PC-3 (cell line): ENCODE measurements around the gene GFAP. TPM values are rescaled to one million over a fixed set of nuclear protein-coding genes. Genes with fewer than 3 reads are reported as not detected.

ENCODE experiments used
- ATAC-seq: fragments of 200-7000 bp; cut with Tn5 transposase; 2 replicates; pipeline ENCODE4 v1.9.1; 2020; ENCODE audit warnings: mild to moderate bottlenecking, moderate library complexity
- BruUV-seq: library from RNA; stranded (reverse); fragments of 400-500 nt; replicated peaks from 2 replicates; lab custom pipeline; 2021; lab: Mats Ljungman, UMichigan
- CTCF ChIA-PET: fragments of 300-600 bp; sonication (Branson Sonifier 250); formaldehyde crosslinking; loops from one replicate; lab custom pipeline; 2022; ENCODE audit warnings: antibody characterized with exemption; lab: Charles Lee
- POLR2A ChIA-PET: fragments of 300-600 bp; sonication (Branson Sonifier 250); formaldehyde crosslinking; loops from one replicate; lab custom pipeline; 2022; ENCODE audit warnings: antibody characterized with exemption; ENCODE audit not compliant: unreplicated experiment; lab: Charles Lee
- DNase-seq: peaks from one replicate; pipeline ENCODE4 v3.0.0-alpha.2; 2015
- H2AFZ ChIP-seq: fragments of 300-600 bp; sonication (generic); 2 replicates; pipeline ENCODE4 v1.6.0; 2016; ENCODE audit warnings: antibody characterized with exemption, low read length
- H3F3A ChIP-seq: fragments of 300-600 bp; sonication (generic); one replicate; pipeline ENCODE4 v1.6.0; 2017; ENCODE audit warnings: antibody characterized with exemption, low read length, control low read depth, mild to moderate bottlenecking; ENCODE audit not compliant: unreplicated experiment
- H3K27ac ChIP-seq: fragments of 300-600 bp; sonication (generic); 2 replicates; pipeline ENCODE4 v1.5.1; 2016; ENCODE audit warnings: mild to moderate bottlenecking, low read length
- H3K27me3 ChIP-seq: fragments of 300-600 bp; sonication (generic); 2 replicates; pipeline ENCODE4 v1.6.1; 2016; ENCODE audit warnings: low read length, mixed read lengths
- H3K36me3 ChIP-seq: fragments of 300-600 bp; sonication (generic); 2 replicates; pipeline ENCODE4 v1.6.1; 2016; ENCODE audit warnings: low read depth, mixed run types, low read length, mixed read lengths
- H3K4me1 ChIP-seq: fragments of 300-600 bp; sonication (generic); 2 replicates; pipeline ENCODE4 v1.5.1; 2016; ENCODE audit warnings: low read length; ENCODE audit not compliant: insufficient read depth
- H3K4me2 ChIP-seq: fragments of 300-600 bp; sonication (generic); 2 replicates; pipeline ENCODE4 v1.6.0; 2016; ENCODE audit warnings: low read length
- H3K4me3 ChIP-seq: fragments of 300-600 bp; sonication (generic); 2 replicates; pipeline ENCODE4 v1.5.1; 2016; ENCODE audit warnings: mild to moderate bottlenecking, low read length, mixed read lengths
- H3K79me2 ChIP-seq: fragments of 300-600 bp; sonication (generic); 2 replicates; pipeline ENCODE4 v1.6.1; 2017; ENCODE audit warnings: low read length, mixed read lengths
- H3K9ac ChIP-seq: fragments of 300-600 bp; sonication (generic); 2 replicates; pipeline ENCODE4 v1.6.0; 2016; ENCODE audit warnings: mild to moderate bottlenecking, low read length
- H3K9me2 ChIP-seq: fragments of 300-600 bp; sonication (generic); replicated peaks from 2 replicates; pipeline ENCODE4 v1.6.1; 2016; ENCODE audit warnings: mixed run types, low read length, mixed read lengths
- H3K9me3 ChIP-seq: fragments of 300-600 bp; sonication (generic); 2 replicates; pipeline ENCODE4 v1.6.1; 2016; ENCODE audit warnings: low read length, mixed read lengths
- H4K20me1 ChIP-seq: fragments of 300-600 bp; sonication (generic); 2 replicates; pipeline ENCODE4 v1.6.1; 2016; ENCODE audit warnings: low read length, mixed read lengths
- EZH2 ChIP-seq: fragments of 300-600 bp; sonication (generic); IDR thresholded peaks from one replicate; pipeline ENCODE4 v1.6.1; 2017; ENCODE audit warnings: antibody characterized with exemption, mild to moderate bottlenecking, low read length; ENCODE audit not compliant: unreplicated experiment
- EZH2phosphoT487 ChIP-seq: fragments of 300-600 bp; sonication (generic); IDR thresholded peaks from 2 replicates; pipeline ENCODE4 v1.6.1; 2018; ENCODE audit warnings: mild to moderate bottlenecking, antibody characterized with exemption, low read length, borderline replicate concordance
- intact Hi-C: fragments of 100-400 bp; cut with micrococcal nuclease; formaldehyde crosslinking; loops from 2 replicates; pipeline ENCODE4 v1.9.0; 2023
- total RNA-seq: library from RNA; depleted of rRNA; stranded (reverse); fragments of >200 nt; gene quantifications from 2 replicates; pipeline ENCODE4 v1.2.3, GENCODE V29; 2014
- TF ChIP-seq, protein P1 (sequence below): fragments of 300-600 bp; sonication (generic); conservative IDR thresholded peaks from 2 replicates; pipeline ENCODE4 v1.5.1; 2017; ENCODE audit warnings: antibody characterized with exemption, low read depth, mild to moderate bottlenecking, low read length

GFAP gene
- total RNA-seq, 1 experiment from 2014 or later = 0.29 TPM

DNA sequence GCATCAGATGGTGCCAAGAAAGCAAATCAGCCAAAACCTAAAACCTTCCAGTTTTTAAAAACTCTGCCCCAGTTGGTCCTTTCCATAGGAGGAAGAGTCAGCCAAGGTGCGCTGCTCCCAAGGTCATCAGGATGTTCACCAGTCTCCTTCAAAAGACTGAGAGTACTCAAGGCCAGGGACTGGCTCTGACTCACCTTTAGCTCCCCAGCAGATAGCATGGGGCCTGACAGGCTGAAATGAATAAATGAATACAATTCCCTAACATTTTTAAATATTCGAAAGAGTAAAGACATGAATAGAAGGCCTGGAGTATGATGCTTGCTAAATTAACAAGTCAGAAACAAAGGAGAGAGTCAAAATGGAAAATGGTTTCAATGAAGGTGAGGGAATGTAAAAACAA, 35.2 kb downstream of the GFAP start:
- Histone ChIP-seq H3K9me2 (no peaks in the 10 kb centered on the region), H3K27ac (no peak overlapping the region), H3K4me1 (no peaks in the 10 kb centered on the region), H3K9ac (no peak overlapping the region), H3K9me3 (no peaks in the 10 kb centered on the region), H3K4me3 (no peak overlapping the region), H3K79me2 (no peaks in the 10 kb centered on the region), H3K4me2 (no peak overlapping the region), H2AFZ (no peak overlapping the region), H3K27me3 (no peaks in the 10 kb centered on the region), H3F3A (no peaks in the 10 kb centered on the region), H4K20me1 (no peaks in the 10 kb centered on the region), H3K36me3 (peaks cover 70% of the 10 kb centered on the region)
- ATAC-seq (no peak), DNase-seq (no peak)
- no TSS peak for BruUV-seq
- TF ChIP-seq EZH2phosphoT487 (no peak), EZH2 (no peak)
- TF ChIP-seq, protein P1, sequence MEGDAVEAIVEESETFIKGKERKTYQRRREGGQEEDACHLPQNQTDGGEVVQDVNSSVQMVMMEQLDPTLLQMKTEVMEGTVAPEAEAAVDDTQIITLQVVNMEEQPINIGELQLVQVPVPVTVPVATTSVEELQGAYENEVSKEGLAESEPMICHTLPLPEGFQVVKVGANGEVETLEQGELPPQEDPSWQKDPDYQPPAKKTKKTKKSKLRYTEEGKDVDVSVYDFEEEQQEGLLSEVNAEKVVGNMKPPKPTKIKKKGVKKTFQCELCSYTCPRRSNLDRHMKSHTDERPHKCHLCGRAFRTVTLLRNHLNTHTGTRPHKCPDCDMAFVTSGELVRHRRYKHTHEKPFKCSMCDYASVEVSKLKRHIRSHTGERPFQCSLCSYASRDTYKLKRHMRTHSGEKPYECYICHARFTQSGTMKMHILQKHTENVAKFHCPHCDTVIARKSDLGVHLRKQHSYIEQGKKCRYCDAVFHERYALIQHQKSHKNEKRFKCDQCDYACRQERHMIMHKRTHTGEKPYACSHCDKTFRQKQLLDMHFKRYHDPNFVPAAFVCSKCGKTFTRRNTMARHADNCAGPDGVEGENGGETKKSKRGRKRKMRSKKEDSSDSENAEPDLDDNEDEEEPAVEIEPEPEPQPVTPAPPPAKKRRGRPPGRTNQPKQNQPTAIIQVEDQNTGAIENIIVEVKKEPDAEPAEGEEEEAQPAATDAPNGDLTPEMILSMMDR = no peak
- ChIA-PET POLR2A (no interaction called here), CTCF (no interaction called here)
- intact Hi-C loops = no loop called here

DNA sequence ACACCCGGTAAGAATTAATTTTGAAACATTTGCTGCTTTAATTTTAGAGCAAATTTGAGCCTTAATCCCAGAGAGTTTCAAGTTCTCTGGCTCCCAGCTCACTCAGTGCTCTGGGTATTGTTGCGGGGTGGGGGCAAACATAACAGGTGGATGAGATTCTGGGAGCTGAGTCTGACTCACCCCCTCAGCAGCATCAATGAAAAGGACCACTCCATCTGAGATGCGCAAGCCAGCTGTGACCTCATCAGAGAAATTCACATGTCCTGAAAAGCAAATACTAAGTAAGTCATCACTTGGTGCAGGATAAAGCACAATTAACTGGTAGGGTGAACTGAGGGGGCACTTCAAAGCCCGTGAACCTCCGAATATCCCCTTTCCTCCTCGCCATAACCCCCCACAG, 35.9 kb downstream of the GFAP start:
- Histone ChIP-seq H3K27me3 (no peaks in the 10 kb centered on the region), H3K9me2 (no peaks in the 10 kb centered on the region), H3K4me1 (no peaks in the 10 kb centered on the region), H3K4me3 (no peak overlapping the region), H4K20me1 (no peaks in the 10 kb centered on the region), H3K9me3 (no peaks in the 10 kb centered on the region), H2AFZ (no peak overlapping the region), H3K27ac (no peak overlapping the region), H3F3A (no peaks in the 10 kb centered on the region), H3K79me2 (no peaks in the 10 kb centered on the region), H3K9ac (no peak overlapping the region), H3K4me2 (no peak overlapping the region), H3K36me3 (peaks cover 69% of the 10 kb centered on the region)
- ChIA-PET CTCF (interaction anchor here (0.5 to 2.5 kb wide), 3 partner anchors 100 to 167 kb away, joined by 3 to 13 read pairs (median 13); no protein-coding TSS in a partner anchor), POLR2A (interaction anchor here (0.6 kb wide), 1 partner anchor 158 kb away, joined by 5 read pairs; no protein-coding TSS in a partner anchor)
- intact Hi-C loops = no loop called here
- DNase-seq (no peak), ATAC-seq (no peak)
- no TSS peak for BruUV-seq
- no peak for TF ChIP-seq EZH2phosphoT487
- TF ChIP-seq, protein P1 = no peak
- no peak for TF ChIP-seq EZH2

- Histone ChIP-seq H3K4me2 (no peak overlapping the region), H3K4me1 (no peaks in the 10 kb centered on the region), H3K36me3 (peaks cover 71% of the 10 kb centered on the region), H4K20me1 (no peaks in the 10 kb centered on the region), H3K79me2 (no peaks in the 10 kb centered on the region), H3F3A (no peaks in the 10 kb centered on the region), H3K27ac (no peak overlapping the region), H3K27me3 (no peaks in the 10 kb centered on the region), H3K9me2 (no peaks in the 10 kb centered on the region), H3K9ac (no peak overlapping the region), H3K9me3 (no peaks in the 10 kb centered on the region), H3K4me3 (no peak overlapping the region), H2AFZ (no peak overlapping the region)
- DNase-seq = peak; percentile 65
- peak; percentile 62 for ATAC-seq
- TF ChIP-seq, protein P1 = peak; percentile 87
- TF ChIP-seq EZH2phosphoT487 = no peak
- BruUV-seq = no TSS peak
- intact Hi-C loops = loop anchor here (1.0 kb wide), 1 partner anchor 103 kb away; no protein-coding TSS in a partner anchor
- ChIA-PET CTCF (interaction anchor here (0.5 to 2.5 kb wide), 5 partner anchors 12 to 167 kb away, joined by 3 to 13 read pairs (median 5); no protein-coding TSS in a partner anchor), POLR2A (interaction anchor here (0.5 kb wide), 1 partner anchor 14 kb away, joined by 10 read pairs; no protein-coding TSS in a partner anchor)
Observed at GRCh38 chr17:44878627-44879221, 36.6 kb downstream of the GFAP start.
